Kidney epithelial cell (primary cell): ENCODE measurements around the gene RB1. TPM values are rescaled to one million over a fixed set of nuclear protein-coding genes. Genes with fewer than 3 reads are reported as not detected.

Source experiments
- DNase-seq: peaks from one replicate; pipeline ENCODE4 v3.0.0-alpha.2; 2010; ENCODE audit warnings: low read depth
- H3K27me3 ChIP-seq: 2 replicates; pipeline ENCODE4 v1.6.0; 2011; ENCODE audit warnings: low read length; ENCODE audit not compliant: control insufficient read depth, insufficient read depth
- H3K36me3 ChIP-seq: 2 replicates; pipeline ENCODE4 v1.5.1; 2011; ENCODE audit warnings: low read length; ENCODE audit not compliant: control insufficient read depth, insufficient read depth
- H3K4me3 ChIP-seq: 2 replicates; pipeline ENCODE4 v1.5.1; 2011; ENCODE audit warnings: low read depth, mild to moderate bottlenecking, control low read depth, low read length
- total RNA-seq: library from RNA; depleted of rRNA; stranded (reverse); fragments of >200 nt; gene quantifications from 2 replicates; pipeline ENCODE4 v1.2.3, GENCODE V29; 2015
- TF ChIP-seq, protein P1 (sequence below): IDR thresholded peaks from 2 replicates; pipeline ENCODE4 v1.5.1; 2011; ENCODE audit warnings: mild to moderate bottlenecking, moderate library complexity, low read length, control low read depth, inconsistent platforms; ENCODE audit not compliant: insufficient read depth, poor library complexity, severe bottlenecking

Gene RB1
- total RNA-seq, 1 donor from 2014 or later, result 27.1 TPM

DNA sequence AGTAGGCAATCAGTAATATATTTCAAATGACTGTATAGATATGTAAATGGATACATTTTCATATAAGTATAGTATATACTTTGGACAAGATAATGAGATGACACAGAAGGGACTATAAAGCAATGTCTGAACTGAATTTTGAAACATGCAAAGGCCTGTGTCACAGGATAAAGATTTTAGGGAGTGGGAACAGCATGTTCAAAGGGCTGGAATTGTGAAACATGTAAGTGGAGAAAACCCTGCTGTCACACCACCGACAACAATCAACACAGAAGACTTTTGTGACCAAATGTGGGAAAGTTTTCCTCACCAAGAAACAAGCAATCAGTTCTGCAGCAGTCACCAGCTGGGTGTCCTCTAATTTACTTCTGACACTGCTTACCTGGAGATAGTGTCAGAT lies 66.4 kb downstream of the RB1 start:
- TF ChIP-seq, protein P1, sequence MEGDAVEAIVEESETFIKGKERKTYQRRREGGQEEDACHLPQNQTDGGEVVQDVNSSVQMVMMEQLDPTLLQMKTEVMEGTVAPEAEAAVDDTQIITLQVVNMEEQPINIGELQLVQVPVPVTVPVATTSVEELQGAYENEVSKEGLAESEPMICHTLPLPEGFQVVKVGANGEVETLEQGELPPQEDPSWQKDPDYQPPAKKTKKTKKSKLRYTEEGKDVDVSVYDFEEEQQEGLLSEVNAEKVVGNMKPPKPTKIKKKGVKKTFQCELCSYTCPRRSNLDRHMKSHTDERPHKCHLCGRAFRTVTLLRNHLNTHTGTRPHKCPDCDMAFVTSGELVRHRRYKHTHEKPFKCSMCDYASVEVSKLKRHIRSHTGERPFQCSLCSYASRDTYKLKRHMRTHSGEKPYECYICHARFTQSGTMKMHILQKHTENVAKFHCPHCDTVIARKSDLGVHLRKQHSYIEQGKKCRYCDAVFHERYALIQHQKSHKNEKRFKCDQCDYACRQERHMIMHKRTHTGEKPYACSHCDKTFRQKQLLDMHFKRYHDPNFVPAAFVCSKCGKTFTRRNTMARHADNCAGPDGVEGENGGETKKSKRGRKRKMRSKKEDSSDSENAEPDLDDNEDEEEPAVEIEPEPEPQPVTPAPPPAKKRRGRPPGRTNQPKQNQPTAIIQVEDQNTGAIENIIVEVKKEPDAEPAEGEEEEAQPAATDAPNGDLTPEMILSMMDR, result no peak
- Histone ChIP-seq H3K4me3 (no peak overlapping the region), H3K36me3 (no peaks in the 10 kb centered on the region), H3K27me3 (no peaks in the 10 kb centered on the region)
- DNase-seq, result no peak

DNA sequence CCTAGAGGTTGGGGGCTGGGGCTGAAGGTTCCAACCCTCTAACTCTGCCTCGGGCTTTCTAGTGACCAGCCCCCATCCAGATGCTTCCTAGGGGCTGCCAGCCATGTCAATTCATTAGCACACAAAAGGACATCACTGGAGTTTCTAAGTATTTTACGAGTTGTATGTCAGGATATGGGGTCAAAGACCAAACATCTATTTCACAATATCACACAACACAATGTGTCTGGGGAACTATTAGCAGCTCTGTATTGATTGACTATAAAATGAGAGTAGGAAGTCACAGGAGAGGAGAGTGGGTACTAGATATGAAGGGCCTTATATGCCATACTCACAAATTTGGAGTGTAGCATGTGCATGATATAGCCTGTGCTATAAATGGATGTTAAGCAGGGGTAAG lies 67.3 kb downstream of the RB1 start:
- H3K4me3 ChIP-seq, result no peak overlapping the region
- H3K36me3 ChIP-seq, result no peaks in the 10 kb centered on the region
- H3K27me3 ChIP-seq, result no peaks in the 10 kb centered on the region
- DNase-seq, result no peak
- TF ChIP-seq, protein P1, result no peak

DNA sequence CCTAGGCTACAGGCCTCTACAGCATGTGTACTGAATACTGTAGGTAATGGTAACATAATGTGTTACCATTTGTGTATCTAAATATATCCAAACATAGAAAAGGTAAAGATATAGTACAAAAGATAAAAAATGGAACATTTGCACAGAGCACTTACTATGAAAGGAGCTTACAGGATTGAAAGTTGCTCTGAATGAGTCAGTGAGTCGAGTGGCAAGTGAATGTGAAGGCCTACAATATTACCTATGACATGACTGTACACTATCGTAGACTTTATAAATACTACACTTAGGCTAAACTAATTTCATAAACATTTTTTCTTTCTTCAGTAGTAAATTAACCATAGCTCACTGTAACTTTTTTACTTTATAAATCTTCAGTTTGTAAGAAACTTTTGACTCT lies 74.3 kb downstream of the RB1 start:
- TF ChIP-seq, protein P1, result no peak
- Histone ChIP-seq H3K4me3 (no peak overlapping the region), H3K27me3 (no peaks in the 10 kb centered on the region), H3K36me3 (no peaks in the 10 kb centered on the region)
- DNase-seq, result no peak

DNA sequence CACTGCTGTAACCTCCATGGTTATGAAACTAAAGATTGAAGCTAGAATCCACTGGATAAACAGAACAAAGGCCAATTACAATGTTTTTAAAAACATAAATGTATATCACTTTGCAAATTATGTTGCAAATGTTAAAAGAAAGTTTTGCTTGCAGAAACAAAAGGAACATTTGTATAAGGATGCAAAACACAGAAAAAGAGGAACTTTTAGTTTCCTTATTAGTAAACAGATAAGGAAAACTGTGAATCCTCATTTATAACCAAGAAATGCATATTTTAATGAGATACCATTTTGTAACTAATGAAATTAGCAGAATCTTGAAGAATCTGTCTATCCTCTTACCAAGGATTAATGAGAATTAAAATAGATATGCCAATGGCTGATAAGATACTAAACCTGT lies 77.0 kb downstream of the RB1 start:
- no peak overlapping the region for H3K4me3 ChIP-seq
- no peaks in the 10 kb centered on the region for H3K36me3 ChIP-seq
- DNase-seq, result no peak
- TF ChIP-seq, protein P1, result no peak
- no peaks in the 10 kb centered on the region for H3K27me3 ChIP-seq

DNA sequence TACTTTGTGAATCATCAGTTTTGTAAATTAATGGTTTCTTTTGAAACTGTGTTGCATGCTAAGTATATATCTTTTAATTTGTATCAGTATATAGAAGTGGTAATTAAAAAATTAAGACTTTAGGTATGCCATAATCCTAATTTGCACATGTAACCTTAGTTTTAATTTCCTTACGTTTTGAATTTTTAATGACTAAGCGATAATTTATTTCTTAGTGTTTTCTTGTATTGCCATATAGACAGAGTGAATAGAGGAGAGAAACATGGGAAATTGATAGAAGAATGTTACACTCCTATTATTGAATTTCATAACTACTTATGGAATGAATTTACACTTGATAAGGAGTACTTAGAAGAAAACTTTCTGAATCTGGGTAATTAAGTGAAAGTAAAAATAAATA lies 79.8 kb downstream of the RB1 start:
- no peaks in the 10 kb centered on the region for H3K27me3 ChIP-seq
- DNase-seq, result no peak
- H3K36me3 ChIP-seq, result no peaks in the 10 kb centered on the region
- TF ChIP-seq, protein P1, result no peak
- no peak overlapping the region for H3K4me3 ChIP-seq

DNA sequence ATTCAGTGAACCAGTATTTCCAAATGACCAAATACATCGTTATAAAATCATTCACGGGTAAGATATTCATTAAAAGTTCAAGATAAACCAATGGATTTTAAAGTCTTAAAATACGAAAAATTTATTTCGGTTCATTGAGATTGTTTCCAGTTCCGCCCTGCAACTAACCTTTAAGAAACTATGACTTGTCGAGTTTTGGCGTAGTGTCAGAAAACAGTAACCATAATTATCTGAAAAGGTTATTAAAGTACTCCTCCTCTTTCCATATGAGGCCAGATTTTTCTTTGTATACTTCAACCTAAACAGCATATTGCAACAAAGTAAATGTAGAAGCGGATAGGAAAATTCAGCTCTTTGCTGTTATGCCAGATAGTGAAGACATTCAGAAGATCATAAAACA lies 83.3 kb downstream of the RB1 start:
- no peak for DNase-seq
- Histone ChIP-seq H3K36me3 (no peaks in the 10 kb centered on the region), H3K4me3 (no peak overlapping the region), H3K27me3 (no peaks in the 10 kb centered on the region)
- TF ChIP-seq, protein P1, result no peak
